Activated CD8-positive, alpha-beta memory T cell treated with anti-CD3 and anti-CD28 coated beads for 4 hours (primary cell): Measurements from ENCODE around the gene MSN.
"Not testable (repeated sequence)": the region's sequence is repeated elsewhere in the genome, so short reads cannot be mapped to it uniquely, and the experiment has no call there.

Experiments used
- DNase-seq, 2 donors: peaks; one replicate each; pipeline ENCODE4 v3.0.0-alpha.2; 2020; ENCODE audit warnings: low read depth in 2 of 2

The MSN gene

GRCh38 chrX:65667503-65668376 is at the start of gene MSN:
TSS of gene MSN (plus strand) at chrX:65667654. CDS start at chrX:65667842, 188 bp downstream.
- peak; percentile 59 to 63 for DNase-seq

DNA sequence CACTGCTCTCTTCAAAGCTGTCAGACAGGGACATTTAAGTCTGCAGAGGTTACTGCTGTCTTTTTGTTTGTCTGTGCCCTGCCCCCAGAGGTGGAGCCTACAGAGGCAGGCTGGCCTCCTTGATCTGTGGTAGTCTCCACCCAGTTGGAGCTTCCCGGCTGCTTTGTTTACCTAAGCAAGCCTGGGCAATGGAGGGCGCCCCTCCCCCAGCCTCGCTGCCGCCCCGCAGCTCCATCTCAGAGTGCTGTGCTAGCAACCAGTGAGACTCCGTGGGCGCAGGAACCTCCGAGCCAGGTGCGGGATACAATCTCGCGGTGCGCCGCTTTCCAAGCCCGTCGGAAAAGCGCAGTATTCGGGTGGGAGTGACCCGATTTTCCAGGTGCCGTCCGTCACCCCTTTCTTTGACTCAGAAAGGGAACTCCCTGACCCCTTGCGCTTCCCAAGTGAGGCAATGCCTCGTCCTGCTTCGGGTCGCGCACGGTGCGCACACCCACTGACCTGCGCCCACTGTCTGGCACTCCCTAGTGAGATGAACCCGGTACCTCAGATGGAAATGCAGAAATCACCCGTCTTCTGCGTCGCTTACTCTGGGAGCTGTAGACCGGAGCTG is 47.3 kb upstream of the MSN start:
- DNase-seq: not testable (repeated sequence)

DNA sequence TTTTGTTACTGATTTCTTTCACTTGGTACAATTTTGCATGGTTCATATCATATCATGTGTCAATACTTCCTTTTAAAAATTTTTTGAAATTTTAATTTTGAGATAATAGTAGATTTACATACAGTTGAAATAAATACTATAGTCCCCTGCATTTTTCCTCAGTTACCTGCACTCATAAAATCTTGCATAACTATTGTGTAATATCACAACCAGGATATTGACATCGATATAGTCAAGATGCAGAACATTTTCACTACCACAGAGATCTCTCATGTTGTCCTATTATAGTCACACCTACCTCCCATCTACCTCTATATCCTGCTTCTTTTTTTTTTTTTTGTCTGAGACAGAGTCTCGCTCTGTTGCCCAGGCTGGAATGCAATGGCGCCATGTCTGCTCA is 36.7 kb upstream of the MSN start:
- DNase-seq: no peak

- no peak for DNase-seq
Observed at GRCh38 chrX:65633826-65634225, 33.6 kb upstream of the MSN start.

- DNase-seq: no peak
Observed at GRCh38 chrX:65634732-65635131, 32.7 kb upstream of the MSN start.

DNA sequence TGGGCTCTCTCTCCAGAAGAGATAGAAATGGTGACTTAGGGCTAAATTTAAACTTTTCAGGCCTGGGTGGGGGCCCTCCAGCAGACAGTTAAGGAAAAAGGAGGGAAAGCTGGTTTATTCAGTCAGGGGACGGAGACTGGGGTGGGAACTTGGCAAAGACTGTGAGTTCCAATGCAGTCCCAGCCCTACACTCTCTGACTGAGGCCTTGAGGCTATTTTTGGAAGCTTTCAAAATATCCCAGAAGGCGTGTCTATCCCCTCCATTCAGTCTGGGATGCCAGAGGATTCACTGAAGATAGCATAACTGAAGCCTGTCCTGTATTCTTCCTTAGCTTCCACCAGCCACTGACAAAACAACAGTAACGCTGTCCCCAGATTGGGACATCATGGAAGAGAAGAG is 32.1 kb upstream of the MSN start:
- DNase-seq: no peak

DNA sequence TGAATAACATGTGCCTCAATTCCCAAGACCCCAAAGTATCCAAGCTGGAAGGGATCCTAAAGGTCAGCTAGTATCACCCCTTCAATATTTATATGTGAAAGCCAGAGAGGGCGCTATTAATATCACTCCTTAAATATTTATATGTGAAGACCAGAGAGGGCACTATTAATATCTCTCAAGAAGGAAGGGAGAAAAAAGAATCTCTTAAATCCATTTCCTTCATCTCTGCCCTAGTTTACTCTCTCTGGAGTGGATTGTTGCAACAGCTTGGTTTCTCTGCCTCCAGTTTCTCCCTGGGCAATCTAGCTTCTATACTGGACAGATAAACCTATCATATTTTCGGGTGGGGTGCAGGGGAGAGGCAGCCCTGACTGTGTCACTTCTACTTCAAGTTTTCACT is 31.6 kb upstream of the MSN start:
- no peak for DNase-seq

GRCh38 chrX:65636261-65636660 is 31.2 kb upstream of the MSN start:
- not testable (repeated sequence) for DNase-seq

- DNase-seq: no peak
Observed at GRCh38 chrX:65637335-65637734, 30.1 kb upstream of the MSN start.

DNA sequence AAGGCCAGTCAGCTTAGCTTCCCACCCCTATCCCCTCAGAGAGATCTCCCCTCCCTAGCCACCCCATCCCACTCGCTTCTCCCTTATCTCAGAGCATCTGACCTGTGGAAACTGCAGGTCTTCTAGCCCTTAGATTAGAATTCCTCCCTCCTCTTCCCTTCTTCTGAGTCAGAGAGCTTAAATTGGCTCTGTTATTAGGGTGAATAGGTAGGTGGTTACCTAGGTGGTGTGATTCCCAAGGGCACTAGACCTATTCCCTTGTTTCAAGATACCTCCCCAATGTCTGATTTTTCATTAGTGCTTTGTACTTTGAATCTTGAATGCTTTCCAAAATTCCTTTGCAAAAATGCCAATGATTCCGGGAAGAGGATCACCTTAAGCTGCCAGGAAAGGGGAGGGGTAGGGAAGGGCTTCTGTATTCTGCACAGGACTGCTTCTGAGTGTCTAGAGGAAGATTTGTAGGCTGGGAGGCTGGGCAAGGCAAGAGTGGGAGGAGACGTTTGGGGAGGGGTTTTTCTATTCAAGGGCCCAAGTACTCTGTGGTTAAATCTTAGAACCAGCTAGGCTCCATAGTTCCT is 24.5 kb upstream of the MSN start:
- DNase-seq: no peak

DNA sequence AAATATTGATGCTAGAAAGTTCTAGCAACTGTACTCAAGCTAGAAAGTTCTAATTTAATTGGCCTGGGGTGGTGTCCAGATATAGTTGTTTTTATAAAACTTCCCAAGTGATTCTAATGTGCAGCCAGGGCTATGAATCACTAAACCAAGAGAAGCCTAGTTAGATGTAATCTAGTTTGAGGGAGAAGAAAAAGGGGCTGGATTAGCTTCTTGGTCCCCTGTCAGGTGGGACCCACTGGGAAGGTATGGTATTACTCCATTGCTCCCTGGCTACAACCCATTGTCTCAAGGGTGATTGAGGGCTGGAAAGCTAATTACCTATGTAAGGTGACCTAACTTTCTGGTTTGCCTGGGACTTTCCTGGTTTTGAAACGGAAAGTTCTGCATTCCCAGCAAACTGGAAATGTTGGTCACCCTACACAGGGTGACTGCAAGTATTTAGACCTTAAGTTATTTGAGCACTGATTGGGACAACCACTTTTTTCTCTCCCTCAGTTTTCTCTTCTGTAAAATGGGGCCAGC is 23.9 kb upstream of the MSN start:
- no peak for DNase-seq

DNA sequence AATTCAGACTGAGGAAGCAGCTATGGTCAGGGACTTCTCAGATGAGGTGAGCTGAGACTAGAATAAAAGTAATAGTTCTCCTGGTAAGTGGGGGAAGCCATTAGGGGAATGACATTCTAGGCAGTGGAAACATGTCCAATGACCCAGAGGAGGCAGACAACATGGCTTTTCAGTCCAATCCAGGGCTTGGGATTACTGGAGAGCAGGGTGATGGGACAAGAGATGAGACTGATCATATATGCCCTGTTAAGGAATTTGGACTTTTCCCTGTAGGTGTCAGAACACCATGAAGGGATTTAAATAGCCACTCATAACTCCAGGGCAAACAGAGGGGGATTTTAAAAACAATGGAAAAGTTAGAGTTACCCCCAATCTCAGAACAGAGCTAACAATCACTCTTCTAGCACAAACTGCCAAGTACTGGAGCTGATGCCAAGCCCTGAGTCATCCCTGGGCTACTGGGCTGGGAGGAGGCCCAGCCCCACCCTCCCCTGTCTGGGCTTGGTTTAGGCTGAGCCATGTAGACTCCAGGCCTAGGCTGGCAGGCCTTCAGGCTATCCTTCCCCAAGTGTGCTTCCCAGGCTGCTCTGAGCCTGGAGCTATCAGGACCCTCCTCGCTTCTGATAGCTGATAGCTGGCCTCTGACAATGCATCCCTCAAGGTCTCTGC is 22.7 kb upstream of the MSN start:
- no peak for DNase-seq

DNA sequence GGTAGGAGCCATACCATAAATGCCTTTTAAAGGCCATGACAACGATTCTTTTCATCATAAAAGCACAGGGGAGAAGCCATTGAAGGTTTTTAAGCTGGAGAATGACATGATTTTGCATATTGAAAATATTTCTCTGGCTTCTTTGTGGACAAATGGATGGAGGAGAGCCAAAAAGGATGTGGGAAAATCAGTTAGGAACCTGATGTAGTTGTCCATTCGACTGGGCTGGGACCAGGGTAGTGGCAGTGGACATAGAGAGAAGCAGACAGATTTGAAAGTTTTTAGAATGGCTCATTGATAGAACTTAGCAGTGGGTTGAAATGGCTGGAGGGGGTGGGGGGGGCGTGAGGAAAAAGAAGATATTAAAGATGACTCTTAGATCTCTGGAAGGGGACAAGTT is 19.7 kb upstream of the MSN start:
- DNase-seq: no peak

- no peak for DNase-seq
Observed at GRCh38 chrX:65652098-65652497, 15.4 kb upstream of the MSN start.

GRCh38 chrX:65657009-65657441 is 10.4 kb upstream of the MSN start:
- not testable (repeated sequence) for DNase-seq

DNA sequence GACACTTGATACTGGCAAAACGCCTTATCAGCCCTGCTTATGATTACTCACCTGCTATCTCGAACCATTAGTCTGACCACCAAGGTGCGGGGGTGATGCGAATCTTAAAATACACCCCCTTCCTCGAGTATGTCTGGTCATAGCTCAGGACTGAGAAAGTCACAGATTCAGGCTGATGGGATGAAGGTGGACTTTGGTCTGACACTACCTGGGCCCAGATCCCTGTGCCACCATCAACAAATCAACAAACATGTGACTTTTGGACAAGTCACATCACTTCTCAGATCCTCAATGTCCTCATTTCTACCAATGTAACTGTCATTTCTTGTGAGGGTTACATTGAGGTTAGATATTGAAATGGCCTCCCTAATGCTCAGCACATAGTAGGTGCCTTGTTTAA is 9.8 kb upstream of the MSN start:
- no peak for DNase-seq

GRCh38 chrX:65658229-65658628 is 9.2 kb upstream of the MSN start:
- DNase-seq: no peak

GRCh38 chrX:65667157-65667502 is 324 bp upstream of the MSN start:
- DNase-seq: no peak

DNA sequence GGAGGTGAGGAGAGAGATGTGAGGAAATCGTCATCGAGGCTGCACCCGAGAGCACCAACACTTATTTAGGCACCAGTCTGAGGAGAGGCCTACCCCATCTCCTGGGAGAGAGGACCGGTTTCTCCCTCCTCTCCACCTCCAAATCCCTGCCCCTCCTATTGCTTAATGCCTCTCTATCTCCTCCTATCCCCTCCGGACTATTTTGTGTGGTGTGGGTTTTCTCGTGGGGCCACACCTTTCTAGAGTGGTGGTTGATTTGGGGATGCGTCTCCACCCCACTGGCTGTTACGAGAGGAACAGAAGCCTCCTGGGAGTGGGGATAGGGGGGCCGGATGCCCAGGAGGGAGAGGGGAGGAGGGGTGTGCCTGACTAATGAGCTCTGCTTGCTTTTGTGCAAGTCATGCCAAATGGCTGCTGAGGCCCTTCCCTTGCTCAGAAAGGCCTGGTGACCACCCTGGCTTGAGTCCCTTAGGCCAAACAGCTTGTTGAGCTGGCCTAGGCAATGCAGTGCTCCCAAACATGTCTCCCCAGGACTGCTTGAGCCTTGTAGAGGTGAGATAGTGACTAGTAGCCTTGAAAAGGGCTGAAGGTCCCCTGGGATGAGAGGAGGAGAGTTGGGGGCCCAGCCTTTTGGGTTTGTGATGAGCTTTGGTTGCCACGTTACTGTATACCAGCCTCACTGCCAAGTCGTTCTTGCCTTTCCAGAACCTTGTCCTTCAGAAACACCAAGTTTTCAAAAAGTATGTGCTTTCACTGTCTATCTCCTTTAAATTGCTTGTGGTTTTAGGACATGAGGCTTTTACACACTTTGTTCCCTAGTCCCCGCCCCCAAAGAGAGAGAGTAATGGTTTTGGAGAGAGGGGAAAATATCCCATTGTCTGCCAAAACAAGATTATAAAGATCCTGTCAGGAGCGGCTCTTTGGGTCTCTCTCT is 1.2 kb downstream of the MSN start:
- peak; percentile 13 to 25 for DNase-seq

GRCh38 chrX:65671286-65671685 is 3.8 kb downstream of the MSN start:
- no peak for DNase-seq

- no peak for DNase-seq
Observed at GRCh38 chrX:65671966-65672365, 4.5 kb downstream of the MSN start.
